Lower leg skin (tissue), 3 donors: Measurements from ENCODE around the gene KRTAP5-4.

Experiments used
- POLR2A ChIP-seq, 2 donors: fragments of 450-650 bp; IDR thresholded peaks; one replicate each; pipeline ENCODE4 v1.6.1; 2016 to 2017; ENCODE audit warnings: antibody characterized with exemption in 2 of 2, mild to moderate bottlenecking in 1 of 2, moderate library complexity in 1 of 2
- TF ChIP-seq, protein P1 (sequence below), 3 donors: fragments of 450-650 bp; IDR thresholded peaks; one replicate each; pipeline ENCODE4 v1.5.1; 2016; ENCODE audit warnings: antibody characterized with exemption in 3 of 3, mild to moderate bottlenecking in 3 of 3, moderate library complexity in 2 of 3

DNA sequence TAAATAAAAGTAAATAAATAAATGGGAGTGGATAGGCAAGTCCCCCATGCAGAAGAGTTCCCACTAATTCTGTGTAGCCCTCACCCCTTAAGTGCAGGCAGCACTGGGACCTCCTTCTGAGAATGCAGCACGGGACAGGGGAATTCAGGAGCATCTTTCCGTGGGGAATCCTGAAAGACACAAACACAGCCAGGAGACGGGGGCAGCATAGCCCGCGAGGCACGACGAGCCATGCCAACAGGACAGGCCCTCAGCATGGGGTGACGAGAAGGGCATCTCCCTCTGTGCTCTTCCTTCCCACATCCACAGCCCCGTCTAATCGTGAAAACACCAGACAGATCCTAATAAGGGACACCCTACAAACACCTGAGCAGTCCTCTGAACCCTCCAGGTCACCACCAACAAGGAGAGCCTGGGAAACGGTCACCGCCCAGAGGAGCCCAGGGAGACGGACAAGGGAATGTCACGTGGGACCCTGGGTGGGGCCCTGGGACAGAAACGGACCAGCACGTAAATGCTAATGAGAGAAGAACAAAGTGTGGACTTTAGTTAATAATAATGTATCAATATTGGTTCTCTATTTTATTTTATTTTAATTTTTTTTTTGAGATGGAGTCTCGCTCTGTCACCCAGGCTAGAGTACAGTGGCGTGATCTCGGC is 14.5 kb upstream of the KRTAP5-4 start:
- TF ChIP-seq, protein P1, sequence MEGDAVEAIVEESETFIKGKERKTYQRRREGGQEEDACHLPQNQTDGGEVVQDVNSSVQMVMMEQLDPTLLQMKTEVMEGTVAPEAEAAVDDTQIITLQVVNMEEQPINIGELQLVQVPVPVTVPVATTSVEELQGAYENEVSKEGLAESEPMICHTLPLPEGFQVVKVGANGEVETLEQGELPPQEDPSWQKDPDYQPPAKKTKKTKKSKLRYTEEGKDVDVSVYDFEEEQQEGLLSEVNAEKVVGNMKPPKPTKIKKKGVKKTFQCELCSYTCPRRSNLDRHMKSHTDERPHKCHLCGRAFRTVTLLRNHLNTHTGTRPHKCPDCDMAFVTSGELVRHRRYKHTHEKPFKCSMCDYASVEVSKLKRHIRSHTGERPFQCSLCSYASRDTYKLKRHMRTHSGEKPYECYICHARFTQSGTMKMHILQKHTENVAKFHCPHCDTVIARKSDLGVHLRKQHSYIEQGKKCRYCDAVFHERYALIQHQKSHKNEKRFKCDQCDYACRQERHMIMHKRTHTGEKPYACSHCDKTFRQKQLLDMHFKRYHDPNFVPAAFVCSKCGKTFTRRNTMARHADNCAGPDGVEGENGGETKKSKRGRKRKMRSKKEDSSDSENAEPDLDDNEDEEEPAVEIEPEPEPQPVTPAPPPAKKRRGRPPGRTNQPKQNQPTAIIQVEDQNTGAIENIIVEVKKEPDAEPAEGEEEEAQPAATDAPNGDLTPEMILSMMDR (IDR thresholded peaks at IDR 0.05) = no peak
- no peak for TF ChIP-seq POLR2A (IDR thresholded peaks at IDR 0.05)
